ENCODE data around the gene C2orf68.
"Not testable (repeated sequence)": the region's sequence is repeated elsewhere in the genome, so short reads cannot be mapped to it uniquely, and the experiment has no call there.

C2orf68 gene

DNA sequence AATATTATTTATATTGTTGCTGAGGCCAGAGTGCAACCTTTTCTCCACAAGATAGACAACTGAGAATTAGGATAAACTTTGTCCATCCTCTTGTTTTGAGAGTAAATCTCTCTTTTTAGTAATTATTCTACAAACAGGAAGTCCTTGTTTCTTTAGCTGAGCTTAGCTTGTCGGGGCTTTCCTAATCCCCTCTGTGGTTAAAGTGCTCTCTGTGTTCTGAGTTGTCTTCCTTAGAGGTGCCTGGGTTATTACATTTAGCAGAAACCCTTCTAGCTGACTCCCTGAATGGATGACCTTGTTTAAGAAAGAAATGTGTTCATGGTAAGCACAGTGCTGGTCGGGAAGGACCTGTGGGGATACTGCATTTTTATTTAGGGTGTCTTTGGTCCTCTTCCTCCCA lies 16.8 kb upstream of the C2orf68 start:
- no peak for DNase-seq (ENCODE audit: low read depth)

DNA sequence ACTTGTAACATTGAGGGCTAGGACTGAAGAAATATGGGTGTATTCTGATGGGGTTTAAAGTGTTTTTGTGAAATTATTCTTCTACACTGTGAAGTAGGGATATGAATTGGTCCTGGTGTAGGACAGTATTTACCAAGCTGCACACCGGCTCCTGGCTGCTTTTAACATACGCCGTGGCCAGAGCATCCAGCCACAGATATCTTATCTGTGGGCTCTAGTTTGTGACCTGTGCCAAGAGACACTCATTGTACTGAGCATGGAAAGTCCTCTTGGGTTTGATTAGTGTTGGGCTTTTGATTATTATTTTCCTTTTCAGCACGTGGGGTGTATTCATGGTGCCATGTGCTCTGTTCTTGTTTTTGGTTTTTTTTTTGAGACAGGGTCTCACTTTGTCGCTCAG lies 12.1 kb upstream of the C2orf68 start:
- no peak for DNase-seq (ENCODE audit: low read depth)

DNA sequence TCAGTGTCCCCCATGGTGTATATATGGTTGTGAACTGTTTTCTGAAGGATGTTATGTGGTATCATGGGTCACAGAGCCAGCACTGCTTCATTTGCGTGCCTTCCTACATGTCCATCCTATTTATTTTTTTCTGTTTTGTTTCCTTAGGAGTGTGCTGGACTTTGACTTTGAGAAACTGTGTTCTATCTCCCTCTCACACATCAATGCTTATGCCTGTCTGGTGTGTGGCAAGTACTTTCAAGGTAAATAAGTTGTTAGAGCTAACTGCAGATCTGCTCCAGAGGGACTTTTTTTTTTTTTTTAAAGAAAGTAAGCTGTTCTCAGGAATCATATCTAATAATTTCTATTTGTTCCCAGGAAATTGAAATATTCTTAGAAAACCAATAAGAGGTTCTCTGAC lies 9.5 kb upstream of the C2orf68 start:
- DNase-seq (ENCODE audit: low read depth): no peak

DNA sequence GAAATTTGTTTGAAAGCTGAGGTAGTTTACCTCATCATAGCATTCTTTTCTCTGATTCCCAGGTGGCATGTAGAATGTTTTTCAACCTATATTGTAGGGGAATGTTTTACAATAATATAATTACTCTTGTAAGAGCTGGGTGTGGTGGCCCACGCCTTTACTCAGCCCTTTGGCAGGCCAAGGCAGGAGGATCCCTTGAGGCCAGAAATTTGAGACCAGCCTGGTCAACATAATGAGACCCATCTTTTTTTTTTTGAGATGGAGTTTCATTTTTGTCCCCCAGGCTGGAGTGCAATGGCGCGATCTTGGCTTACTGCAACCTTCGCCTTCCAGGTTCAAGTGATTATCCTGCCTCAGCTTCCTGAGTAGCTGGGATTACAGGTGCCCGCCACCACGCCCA lies 7.8 kb upstream of the C2orf68 start:
- no peak for DNase-seq (ENCODE audit: low read depth)

DNA sequence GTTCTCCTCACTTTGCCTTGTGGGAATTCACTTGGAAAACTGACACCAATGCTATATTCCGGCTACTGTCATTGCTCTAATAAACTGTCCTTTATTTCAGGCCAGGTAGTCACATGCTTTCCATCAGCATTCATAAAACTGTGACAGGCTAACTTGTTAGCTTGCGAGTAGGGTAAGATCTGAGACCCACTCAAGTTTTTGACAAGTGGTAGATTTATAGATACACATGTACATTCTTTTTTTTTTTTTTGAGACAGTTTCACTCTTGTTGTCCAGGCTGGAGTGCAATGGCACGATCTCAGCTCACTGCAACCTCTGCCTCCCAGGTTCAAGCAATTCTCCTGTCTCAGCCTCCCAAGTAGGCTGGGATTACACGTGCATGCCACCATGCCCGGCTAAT lies 5.9 kb upstream of the C2orf68 start:
- DNase-seq (ENCODE audit: low read depth): not testable (repeated sequence)

DNA sequence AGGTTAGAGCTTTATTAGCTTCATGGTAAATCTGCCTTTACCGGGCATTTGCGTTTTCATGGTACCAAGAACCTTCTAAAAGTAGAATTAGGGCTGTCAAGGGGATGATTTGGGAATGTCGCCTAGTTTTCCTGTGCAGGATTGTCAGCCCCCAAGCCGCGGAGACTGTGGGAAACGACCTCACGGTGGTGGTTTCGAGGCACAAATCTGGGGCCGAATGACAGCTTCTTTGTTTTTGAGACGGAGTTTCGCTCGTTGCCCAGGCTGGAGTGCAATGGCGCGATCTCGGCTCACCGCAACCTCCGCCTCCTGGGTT lies 3.5 kb upstream of the C2orf68 start:
- no peak for DNase-seq (ENCODE audit: low read depth)

DNA sequence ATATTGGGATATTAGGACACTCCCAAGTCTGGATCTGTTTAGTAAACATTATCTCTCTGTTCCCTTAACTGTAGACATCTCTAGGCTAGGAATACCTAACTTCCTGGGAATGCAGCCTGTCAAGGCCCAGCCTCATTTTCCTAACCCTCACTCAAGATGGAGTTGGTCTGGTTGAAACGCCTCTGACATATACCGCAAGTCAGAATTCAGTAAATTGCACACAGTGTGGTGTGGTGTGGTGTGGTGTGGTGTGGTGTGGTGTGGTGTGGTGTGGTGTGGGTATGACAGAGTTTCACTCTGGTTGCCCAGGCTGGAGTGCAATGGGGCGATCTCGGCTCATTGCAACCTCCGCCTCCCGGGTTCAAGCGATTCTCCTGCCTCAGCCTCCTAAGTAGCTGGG lies 2.9 kb upstream of the C2orf68 start:
- not testable (repeated sequence) for DNase-seq (ENCODE audit: low read depth)

DNA sequence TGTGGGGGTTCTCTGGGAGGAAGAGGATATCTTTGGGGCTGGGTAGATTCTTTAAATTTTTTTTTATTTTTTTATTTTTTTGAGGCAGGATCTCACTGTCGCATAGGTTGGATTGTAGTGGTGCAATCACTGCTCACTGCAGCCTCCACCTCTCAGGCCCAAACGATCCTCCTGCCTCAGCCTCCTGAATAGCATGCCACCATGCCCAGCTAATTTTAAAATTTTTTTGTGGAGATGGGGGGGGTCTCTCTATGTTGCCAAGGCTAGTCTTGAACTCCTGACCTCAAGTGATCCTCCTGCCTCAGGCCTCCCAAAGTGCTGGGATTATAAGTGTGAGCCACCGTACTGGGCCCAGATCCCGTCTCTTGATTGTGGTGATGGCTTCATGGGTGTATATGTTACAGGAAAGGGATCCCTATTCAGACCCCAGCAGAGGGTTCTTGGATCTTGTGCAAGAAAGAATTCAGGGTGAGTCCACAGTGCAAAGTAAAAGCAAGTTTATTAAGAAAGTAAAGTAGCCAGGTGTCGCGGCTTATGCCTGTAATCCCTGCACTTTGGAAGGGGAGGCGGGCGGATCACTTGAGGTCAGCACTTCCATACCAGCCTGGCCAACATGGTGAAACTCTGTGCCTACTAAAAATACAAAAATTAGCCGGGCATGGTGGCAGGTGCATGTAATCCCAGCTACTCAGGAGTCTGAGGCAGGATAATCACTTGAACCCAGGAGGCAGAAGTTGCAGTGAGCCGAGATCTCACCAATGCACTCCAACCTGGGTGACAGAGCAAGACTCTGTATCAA lies 2.0 kb upstream of the C2orf68 start:
- no peak for DNase-seq (ENCODE audit: low read depth)

DNA sequence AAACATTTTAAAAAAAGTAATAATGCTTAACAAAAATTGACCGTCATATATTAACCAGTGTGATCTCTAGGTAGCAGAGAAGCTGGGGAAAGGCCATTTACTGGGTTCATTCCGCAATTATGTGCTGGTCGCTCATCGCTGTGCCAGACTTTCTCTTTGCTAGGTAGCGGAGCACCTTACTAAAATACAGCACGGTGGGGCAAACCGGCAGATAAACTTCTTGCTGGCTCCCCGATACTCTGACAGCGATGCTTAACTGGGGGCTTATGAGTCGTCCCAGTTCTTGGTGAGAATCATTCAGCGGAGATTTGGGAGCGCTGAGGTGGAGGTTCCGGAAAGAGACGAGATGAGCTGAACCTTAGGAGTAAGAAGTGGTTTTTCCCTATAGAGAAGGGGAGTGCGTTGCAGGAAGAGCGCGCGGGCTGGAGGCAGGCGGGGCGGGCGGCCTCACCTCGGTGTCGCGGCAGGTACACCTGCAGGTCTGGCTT lies 605 bp downstream of the C2orf68 start:
- DNase-seq (ENCODE audit: low read depth): no peak

DNA sequence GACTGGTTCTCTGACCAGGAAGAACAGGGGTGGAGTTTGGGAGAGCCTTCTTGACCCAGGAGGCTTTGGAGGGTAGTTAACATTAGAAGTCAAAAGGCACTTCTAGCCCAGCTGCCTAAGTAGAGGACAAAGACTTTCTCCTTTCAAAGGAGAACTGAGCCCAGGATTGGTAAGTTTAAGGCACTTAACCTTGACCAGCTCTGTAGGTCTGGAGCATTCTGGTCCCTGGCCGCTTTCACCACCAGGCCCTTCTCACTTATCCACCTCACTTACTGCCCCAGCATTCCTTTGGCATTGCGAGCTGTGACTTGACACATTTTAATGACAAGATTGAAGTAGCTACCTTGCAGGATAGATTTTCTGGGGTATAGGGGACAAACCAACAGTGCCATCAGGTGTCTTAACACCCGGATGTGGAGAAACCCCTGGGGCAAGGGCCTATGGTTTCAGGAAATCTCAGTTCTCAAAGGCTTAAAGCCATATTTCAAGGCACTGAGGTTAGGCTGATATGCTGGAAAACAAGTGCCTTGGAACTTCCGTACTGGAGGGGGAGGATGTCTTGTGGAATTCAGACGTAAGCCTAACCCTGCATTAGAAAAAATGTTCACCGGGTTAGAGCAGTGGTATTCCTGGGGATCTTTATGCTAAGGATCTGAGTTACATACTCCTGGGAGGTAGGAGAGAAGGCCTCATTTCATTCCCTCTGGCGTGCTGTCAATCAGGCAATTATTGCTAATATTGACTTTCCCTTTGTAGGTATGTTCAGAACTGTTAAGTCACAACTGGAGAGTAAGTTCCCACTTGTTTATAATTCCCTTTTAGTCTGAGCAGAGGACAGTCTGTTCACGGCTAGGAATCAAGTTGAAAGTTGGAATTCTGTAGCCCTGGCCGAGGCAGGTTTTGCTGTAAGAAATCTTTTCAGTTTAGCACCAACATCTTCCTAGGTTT lies 4.3 kb downstream of the C2orf68 start:
- DNase-seq (ENCODE audit: low read depth): no peak

DNA sequence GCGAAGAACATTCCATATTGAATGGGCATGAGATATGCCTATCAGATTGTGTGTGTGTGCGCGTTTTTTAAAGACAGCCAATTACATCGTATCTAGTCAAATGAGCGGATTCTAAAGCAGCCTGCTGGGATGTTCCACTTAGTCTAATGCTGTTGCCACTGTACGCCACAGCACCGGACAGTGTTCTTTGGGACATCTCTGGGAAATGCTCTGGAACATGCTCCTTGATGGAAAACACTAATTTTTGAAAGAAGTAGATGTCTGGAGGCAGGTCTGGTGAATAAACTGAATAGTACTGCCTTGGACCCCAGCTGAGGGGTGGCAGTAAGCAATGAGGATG lies 5.8 kb downstream of the C2orf68 start:
- DNase-seq (ENCODE audit: low read depth): no peak

DNA sequence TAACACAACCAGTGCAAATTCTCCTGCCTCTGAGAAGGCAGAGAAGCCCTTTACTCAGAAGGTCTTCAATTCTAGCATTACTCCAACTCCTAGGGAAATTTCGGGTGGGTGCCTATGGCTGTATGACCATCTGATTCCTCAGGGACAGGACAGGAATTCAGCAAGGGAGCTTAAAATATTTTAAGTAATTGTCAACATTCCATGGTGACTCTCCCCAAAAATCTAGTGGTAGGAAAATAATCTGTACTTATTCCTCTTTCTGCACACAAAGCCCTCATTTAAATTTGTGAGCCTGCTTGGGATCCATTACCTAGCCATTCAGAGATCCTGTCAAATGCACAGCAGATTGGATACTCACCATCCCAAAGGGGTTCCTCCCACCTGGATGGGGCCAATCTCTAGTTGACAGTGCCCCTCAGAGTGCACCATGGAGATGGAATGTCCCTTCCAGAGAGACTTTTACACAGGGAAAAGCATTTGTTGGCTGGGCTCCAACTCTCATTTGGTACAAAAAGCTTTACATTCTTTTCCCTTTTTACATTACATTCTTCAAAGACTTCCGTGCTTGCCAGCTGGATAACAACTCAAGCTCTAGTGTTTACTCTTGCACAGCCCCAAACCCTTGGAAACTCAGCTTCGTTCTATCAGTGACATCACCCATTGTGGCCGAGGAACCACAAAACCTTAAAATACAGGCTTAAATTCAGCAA lies 6.3 kb downstream of the C2orf68 start:
- peak; percentile 51 for DNase-seq (ENCODE audit: low read depth)

DNA sequence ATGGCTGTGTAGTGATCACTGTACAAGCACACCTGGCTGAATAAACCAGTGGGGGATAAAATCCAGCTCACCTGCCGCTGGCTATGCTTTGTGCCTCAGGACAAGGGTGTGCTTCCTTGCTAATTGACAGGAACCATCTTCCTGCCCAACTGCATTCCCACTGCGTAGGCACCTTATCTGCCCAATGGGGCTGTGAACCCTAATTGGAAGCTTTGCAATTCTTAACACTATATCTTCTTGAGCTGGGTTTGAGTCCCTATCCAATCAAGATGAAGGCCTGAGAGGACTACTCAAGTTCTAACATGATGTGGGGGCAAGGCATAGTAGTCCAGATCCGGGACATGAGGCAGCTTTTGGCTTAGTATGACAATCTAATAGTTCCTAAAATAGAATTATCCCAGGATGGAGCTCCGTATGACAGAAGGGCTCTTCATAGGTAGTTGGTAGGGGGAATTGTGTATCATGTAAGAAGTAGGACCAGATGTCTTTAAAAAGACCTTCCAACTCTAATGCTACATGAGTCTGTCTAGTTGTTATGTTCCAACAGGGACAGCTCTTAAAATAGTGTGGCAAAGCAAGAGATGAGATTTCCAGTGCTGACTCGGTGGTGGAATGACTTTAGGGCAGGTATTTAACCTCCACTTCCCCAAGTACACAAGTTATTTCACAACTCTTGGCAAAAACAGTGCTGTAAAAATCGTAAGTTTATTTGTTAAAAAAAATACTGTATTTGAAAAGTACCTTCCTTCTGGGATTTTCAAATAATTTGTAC lies 7.1 kb downstream of the C2orf68 start:
- DNase-seq (ENCODE audit: low read depth): no peak

DNA sequence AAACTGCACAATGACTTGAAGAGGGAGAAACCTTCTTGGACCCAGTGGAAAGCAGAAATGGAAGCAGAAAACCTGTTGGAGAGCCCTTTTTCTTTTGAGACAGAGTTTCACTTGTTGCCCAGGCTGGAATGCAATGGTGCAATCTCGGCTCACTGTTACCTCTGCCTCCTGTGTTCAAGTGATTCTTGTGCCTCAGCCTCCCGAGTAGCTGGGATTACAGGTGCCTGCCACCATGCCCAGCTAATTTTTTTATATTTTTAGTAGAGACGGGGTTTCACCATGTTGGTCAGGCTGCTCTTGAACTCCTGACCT lies 7.8 kb downstream of the C2orf68 start:
- not testable (repeated sequence) for DNase-seq (ENCODE audit: low read depth)

DNA sequence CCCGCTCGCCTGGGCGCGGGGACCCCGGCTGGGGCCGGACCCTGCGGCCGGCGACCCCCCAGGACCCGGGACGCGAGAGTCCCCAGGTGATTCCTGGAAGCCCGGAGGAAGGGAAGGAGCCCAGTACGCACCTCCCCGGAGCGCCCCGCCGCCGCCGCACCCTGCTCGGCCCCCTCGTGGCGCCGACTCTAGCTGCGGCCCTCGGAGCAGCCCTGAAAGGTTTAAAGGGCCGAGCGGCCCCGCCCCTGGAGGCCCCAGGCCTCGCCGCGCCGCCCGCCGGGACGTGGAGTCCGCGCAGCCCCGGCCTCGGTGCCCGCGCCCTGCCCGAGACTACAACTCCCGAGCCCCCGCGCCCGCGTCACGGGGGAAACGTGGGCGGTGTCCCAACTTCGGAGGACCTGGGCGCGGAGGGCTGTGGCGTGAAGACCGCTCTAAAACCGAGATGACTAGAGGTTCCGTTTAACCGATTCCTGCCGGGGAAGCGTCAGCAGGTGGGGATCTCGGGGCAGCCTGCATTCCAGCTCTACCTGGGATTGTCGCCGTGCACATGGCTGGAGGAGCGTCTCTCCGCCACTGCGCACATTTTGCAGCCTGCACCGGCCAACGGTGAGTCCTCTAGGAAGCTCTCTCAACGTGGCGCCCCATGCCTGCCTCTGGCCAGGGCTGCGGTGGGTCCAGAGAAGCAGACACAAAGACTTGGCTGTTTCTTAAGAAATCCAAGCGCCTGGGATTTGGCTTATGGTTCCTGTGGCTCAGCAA lies 9.2 kb downstream of the C2orf68 start, which contains the start of gene TMEM150A:
Gene TMEM150A (minus strand): TSS at position 223 of the 759 bp plus-strand sequence. CDS start 750 bp downstream, outside the sequence.
- peak; percentile 90 for DNase-seq (ENCODE audit: low read depth)

DNA sequence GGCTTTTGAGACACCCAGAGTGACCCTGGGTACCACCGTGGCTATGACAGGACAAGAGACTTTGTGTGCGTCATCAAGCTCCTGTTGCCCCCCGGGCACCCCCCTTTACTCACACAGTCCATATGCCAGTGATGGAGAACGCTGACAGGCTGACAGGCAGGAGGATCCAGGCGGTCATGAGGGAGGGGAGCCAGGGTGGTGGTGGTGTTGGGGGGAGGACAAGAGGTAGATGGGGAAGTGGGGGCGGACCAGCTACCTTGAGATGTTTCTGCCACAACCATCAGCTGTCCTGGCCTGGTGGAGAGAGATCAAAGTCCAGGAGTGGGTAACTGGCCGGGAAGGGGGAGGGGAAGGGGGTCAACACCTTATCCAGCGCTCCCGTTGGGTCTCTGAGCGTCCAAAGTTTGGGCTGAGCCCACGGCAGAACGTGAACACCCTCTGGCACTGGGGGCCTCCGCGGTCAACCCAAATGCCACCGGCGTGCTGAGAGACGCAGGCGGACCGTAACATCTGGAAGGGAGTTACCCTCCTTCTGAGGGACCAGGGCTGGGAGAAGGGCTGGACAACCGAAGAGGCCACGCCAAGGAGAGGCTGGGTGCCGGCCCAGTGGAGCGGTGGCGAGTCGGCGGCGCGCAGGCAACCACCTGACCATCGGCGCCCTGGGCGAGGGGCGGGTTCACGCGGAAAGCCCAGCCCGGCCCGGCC lies 9.9 kb downstream of the C2orf68 start:
- DNase-seq (ENCODE audit: low read depth): no peak

DNA sequence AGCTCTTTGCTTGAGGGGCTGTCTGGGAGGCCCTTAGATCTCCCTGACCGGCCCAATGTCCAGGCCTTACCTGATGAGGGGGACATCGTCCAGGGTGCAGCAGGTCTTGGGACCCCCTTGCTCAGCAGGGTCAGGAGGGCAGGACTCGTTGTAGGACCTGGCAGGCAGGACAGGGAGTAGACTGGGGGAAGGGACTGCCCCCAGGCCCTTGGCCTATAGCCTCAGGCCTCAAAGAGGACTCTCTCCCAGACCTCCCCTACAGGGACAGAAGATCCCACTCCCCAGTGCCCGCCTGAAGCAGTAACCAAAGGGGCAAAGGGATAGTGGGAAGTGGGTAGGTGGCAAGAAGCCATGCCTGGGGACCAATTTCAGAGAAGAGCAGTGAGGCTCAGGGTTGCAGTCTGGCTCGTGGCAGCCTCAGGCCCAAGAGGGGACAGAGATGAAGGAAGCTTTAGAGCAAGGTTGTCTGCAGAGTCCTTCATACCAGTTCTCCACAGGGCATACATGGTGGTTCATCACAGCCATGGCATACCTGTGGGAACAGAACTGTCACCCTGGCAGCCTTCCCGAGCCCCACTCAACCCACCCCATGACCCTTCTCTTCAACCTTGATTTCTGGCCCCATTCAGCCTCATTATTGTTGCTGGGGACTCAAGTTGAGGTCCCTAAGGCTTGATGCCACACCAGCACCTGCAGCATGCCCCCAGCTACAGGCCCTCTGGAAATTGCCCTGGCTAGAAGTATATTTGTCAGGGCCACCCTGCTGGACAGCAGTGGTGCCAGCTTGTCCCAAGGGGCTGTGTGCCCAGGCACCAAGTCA lies 10.7 kb downstream of the C2orf68 start:
- DNase-seq (ENCODE audit: low read depth): no peak

DNA sequence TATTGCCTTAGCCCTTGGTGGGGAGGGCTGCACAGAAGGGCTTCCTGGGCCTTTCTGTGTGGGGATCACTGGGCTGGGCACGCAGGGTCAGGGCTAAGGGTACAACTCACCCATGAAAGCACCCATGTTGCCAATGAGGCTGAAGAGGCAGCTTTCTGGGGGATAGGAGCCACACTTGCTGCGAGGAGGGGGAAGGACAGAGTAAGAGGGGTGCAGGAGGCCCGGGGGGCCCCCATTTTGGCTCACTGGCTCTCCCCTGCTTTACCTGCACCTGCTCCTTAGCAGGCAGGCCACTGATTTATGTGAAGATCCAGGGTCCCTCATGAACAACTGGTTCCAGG lies 11.7 kb downstream of the C2orf68 start:
- DNase-seq (ENCODE audit: low read depth): no peak

DNA sequence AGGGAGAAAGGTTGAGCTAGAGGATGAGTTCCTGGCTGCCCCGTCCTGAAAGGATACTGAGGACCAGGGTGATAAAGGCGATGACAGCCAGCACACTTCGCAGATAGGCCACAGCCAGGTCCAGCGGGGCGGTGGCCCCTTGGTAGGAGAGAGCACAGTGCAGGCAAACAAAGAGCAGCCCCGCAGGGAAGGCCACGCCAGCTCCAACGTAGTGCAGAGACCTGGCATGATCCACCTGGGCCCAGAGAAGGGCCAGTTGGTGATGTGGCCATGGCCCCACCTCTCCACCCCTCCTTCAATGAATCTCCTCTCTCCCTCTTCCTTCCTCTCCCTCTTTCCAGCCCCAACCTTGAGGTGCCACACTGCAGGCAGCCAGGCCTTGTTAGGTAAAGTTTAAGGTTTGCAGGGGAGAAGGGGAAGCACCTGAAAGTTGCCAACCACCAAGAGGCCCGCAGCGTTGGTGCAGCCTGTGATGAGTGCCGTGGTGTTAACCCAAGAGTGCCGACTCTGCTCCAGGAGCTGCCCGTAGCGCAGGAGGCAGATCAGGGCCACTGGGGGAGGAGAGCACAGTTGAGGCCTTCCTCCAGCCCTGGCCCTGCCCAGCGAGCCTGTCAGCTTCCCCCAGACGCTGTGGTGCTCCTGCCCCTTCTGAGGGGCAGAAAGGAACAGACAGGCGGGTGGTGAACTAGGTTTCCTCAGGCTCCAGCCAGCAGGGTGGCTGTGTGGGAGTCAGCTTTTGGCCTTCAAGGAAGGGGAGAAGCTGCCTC lies 12.2 kb downstream of the C2orf68 start:
- DNase-seq (ENCODE audit: low read depth): no peak

Data from stromal cell of bone marrow (primary cell).